Measurements from ENCODE around the gene CBX2. TPM values are rescaled to one million over a fixed set of nuclear protein-coding genes. Genes with fewer than 3 reads are reported as not detected.

Gene CBX2
- total and polyA plus RNA-seq, 2 donors: 3.1 to 7.0 TPM

Other genes with a start within 250 kb of the CBX2 start
- 1.1 TPM for gene RBFOX3, start 167.1 kb upstream of the CBX2 start, total RNA-seq
- gene RBFOX3, start 167.1 kb upstream of the CBX2 start, polyA plus RNA-seq: 151 TPM
- not detected for gene ENPP7, start 47.2 kb upstream of the CBX2 start, total RNA-seq
- gene ENPP7, start 47.2 kb upstream of the CBX2 start, polyA plus RNA-seq: not detected
- gene CBX8, start 18.9 kb downstream of the CBX2 start, total RNA-seq: 4.4 TPM
- 3.6 TPM for gene CBX8, start 18.9 kb downstream of the CBX2 start, polyA plus RNA-seq
- 8.2 TPM for gene CBX4, start 61.3 kb downstream of the CBX2 start, total RNA-seq
- gene CBX4, start 61.3 kb downstream of the CBX2 start, polyA plus RNA-seq: 14.7 TPM